Testis (tissue), 2 donors: ENCODE data around the gene ZDHHC7.

ENCODE experiments used
- POLR2A ChIP-seq: fragments of 450-650 bp; IDR thresholded peaks from one replicate; pipeline ENCODE4 v1.6.1; 2017; ENCODE audit warnings: antibody characterized with exemption, mild to moderate bottlenecking, moderate library complexity
- TF ChIP-seq, protein P1 (sequence below), 3 experiments: fragments of 450-650 bp in 2 of 3; fragments of 200-600 bp in 1 of 3; sonication (generic) in 1 of 3; IDR thresholded peaks; one replicate each; pipeline ENCODE4 v1.5.1; 2016 to 2019; ENCODE audit warnings: antibody characterized with exemption in 3 of 3, mild to moderate bottlenecking in 2 of 3, moderate library complexity in 1 of 3

DNA sequence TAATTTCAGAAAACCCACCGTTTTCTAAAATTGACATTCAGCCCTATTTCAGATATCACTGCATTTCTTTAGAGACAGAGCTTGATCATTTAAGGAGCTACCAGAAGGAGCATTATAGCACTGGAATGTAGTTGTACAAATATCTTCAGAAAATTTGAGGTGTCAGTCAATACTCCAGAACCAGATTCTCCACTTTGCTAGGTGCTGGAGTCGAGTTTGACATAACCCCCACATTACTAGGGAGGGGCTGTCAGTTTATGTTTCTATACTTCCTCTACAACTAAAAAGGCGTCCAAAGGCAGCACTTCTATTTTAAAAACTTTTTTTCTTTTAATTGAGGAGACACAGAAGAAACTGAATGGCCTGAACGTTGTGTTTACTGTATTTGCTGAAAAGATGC, 15.4 kb upstream of the ZDHHC7 start:
- TF ChIP-seq, protein P1, sequence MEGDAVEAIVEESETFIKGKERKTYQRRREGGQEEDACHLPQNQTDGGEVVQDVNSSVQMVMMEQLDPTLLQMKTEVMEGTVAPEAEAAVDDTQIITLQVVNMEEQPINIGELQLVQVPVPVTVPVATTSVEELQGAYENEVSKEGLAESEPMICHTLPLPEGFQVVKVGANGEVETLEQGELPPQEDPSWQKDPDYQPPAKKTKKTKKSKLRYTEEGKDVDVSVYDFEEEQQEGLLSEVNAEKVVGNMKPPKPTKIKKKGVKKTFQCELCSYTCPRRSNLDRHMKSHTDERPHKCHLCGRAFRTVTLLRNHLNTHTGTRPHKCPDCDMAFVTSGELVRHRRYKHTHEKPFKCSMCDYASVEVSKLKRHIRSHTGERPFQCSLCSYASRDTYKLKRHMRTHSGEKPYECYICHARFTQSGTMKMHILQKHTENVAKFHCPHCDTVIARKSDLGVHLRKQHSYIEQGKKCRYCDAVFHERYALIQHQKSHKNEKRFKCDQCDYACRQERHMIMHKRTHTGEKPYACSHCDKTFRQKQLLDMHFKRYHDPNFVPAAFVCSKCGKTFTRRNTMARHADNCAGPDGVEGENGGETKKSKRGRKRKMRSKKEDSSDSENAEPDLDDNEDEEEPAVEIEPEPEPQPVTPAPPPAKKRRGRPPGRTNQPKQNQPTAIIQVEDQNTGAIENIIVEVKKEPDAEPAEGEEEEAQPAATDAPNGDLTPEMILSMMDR (IDR thresholded peaks at IDR 0.05) = no peak
- no peak for TF ChIP-seq POLR2A
